Brain microvascular endothelial cell (primary cell): ENCODE data around the gene WDFY1.

Source experiments
- DNase-seq: peaks from one replicate; pipeline ENCODE4 v3.0.0-alpha.2; 2020
- H3K27ac ChIP-seq: fragments of 250-450 bp; sonication (Bioruptor Pico); 2 replicates; pipeline ENCODE4 v1.5.1; 2020; ENCODE audit warnings: mild to moderate bottlenecking, moderate library complexity
- H3K27me3 ChIP-seq: fragments of 250-450 bp; sonication (Bioruptor Pico); replicated peaks from 2 replicates; pipeline ENCODE4 v1.5.1; 2020; ENCODE audit warnings: mild to moderate bottlenecking
- H3K36me3 ChIP-seq: fragments of 250-450 bp; sonication (Bioruptor Pico); replicated peaks from 2 replicates; pipeline ENCODE4 v1.5.1; 2020; ENCODE audit warnings: mild to moderate bottlenecking
- H3K4me3 ChIP-seq: 2 replicates; pipeline ENCODE4 v1.5.1; 2011; ENCODE audit warnings: low read depth, mild to moderate bottlenecking, control low read depth, low read length, moderate library complexity
- CTCF ChIP-seq: IDR thresholded peaks from 2 replicates; pipeline ENCODE4 v1.5.1; 2011; ENCODE audit warnings: low read depth, mild to moderate bottlenecking, moderate library complexity, low read length, control low read depth, inconsistent platforms; ENCODE audit errors: missing control alignments
- in situ Hi-C: cut with HindIII; loops from 2 replicates; pipeline ENCODE4 v1.10.0; 2017; ENCODE audit warnings: low sequenced_read_pairs, low pct_ligation_motif_present

WDFY1 gene

GRCh38 chr2:223829128-223829527 lies 116.0 kb downstream of the WDFY1 start:
- Histone ChIP-seq H3K4me3 (no peak overlapping the region), H3K27me3 (no peaks in the 10 kb centered on the region), H3K27ac (no peak overlapping the region), H3K36me3 (no peaks in the 10 kb centered on the region)
- no peak for DNase-seq
- TF ChIP-seq CTCF: no peak
- in situ Hi-C loops: no loop called here

DNA sequence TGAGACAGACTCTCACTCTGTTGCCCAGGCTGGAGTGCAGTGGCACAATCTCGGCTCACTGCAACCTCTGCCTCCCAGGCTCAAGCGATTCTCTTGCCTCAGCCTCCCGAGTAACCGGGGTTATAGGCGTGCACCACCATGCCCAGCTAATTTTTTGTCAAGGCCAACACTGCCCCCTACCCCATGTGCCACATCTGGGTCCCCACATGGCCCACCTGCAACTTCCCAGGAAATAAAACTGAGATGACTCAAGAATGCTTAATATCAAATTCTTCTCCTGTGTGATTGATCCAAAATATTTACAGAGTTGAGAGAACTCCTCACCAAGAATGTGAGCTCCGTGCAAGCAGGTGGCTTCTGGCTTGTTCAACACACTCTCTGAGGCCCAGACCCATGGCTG lies 116.8 kb downstream of the WDFY1 start:
- Histone ChIP-seq H3K4me3 (no peak overlapping the region), H3K27ac (no peak overlapping the region), H3K36me3 (no peaks in the 10 kb centered on the region), H3K27me3 (no peaks in the 10 kb centered on the region)
- no peak for DNase-seq
- in situ Hi-C loops: no loop called here
- no peak for TF ChIP-seq CTCF

- no peak for TF ChIP-seq CTCF
- Histone ChIP-seq H3K27ac (no peak overlapping the region), H3K36me3 (no peaks in the 10 kb centered on the region), H3K27me3 (no peaks in the 10 kb centered on the region), H3K4me3 (no peak overlapping the region)
- no peak for DNase-seq
- in situ Hi-C loops: no loop called here
These were observed 118.1 kb downstream of the WDFY1 start for GRCh38 chr2:223826995-223827394.
